ENCODE data around the gene MAN2A1. TPM values are rescaled to one million over a fixed set of nuclear protein-coding genes. Genes with fewer than 3 reads are reported as not detected.
A peak's percentile ranks its signal among the peaks of the same experiment; 100 is the strongest.

Gene MAN2A1
- total RNA-seq, 1 experiment from 2014 or later: 86.6 TPM

DNA sequence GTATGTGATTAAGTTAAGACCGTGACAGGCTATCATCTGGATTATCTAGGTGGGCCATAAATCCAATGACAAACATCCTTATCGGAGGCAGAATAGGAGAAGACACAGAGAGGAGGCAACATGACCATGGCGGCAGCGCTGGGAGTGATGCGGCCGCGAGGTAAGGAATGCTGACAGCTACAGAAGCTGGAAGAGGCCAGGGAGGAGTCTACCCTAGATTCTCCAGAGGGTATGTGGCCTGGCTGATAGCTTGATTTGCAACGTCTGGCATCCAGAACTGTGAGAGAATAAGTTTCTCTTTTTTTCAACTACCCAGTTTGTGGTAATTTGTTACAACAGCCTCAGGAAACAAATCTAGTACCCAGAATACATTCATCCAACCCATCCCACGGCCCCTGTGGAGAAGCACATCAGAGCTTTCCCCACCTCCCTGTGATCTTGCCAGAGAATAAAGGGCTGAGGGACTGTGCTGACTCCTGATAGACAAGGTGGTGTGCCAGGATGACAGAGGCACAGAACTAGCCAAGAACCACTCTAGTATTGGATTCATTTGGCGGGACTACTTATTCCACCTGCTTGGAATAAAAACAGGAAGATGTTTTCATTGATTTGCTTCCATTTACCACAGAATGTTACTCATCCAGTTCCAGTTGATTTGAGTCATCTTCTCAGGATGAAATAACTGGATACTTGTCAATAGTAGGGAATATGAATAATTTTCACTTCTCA is 187.4 kb downstream of the MAN2A1 start:
- CTCF ChIA-PET: interaction anchor here (0.6 to 1.0 kb wide), 2 partner anchors 189 to 456 kb away, joined by 3 read pairs; no protein-coding TSS in a partner anchor
- no peak overlapping the region for H3K27ac Mint-ChIP-seq
- POLR2A ChIA-PET: no interaction called here
- peak; percentile 69 for ATAC-seq
- no peak for DNase-seq (ENCODE audit: low spot score)
- H3K4me1 Mint-ChIP-seq: no peaks in the 10 kb centered on the region
- TF ChIP-seq IRF2 (CRISPR knock-in tag; IDR thresholded peaks at IDR 0.05; ENCODE audit: borderline replicate concordance, low read depth) (no peak), SOX15 (CRISPR knock-in tag; IDR thresholded peaks at IDR 0.05) (no peak)
- no peak overlapping the region for H3K4me3 Mint-ChIP-seq
- H3K27me3 Mint-ChIP-seq (ENCODE audit: low read depth): no peaks in the 10 kb centered on the region; the same call in 1 of the 2 replicates
- H3K9me3 Mint-ChIP-seq: no peaks in the 10 kb centered on the region
- H3K36me3 Mint-ChIP-seq: no peaks in the 10 kb centered on the region

DNA sequence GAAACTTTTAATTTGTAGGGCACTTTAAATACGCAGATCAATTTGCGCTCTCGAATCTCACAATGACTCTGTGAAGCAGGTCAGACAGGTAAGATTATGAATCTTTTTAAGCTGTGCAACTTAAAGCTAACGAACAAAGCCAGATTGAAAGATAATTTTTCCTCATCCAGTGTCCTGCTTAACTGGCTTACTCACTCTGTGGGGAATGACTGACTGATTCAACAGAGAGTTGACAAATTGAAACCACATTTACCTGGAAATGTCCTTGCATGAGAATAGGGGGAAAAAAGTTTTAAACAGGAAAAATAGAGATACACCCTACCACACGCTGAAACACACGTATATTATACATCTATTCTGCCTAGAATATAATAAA is 187.9 kb downstream of the MAN2A1 start:
- no peak for DNase-seq (ENCODE audit: low spot score)
- H3K4me1 Mint-ChIP-seq: no peaks in the 10 kb centered on the region
- H3K27me3 Mint-ChIP-seq (ENCODE audit: low read depth): no peaks in the 10 kb centered on the region; the same call in 1 of the 2 replicates
- H3K27ac Mint-ChIP-seq: no peak overlapping the region
- no peaks in the 10 kb centered on the region for H3K9me3 Mint-ChIP-seq
- no peaks in the 10 kb centered on the region for H3K36me3 Mint-ChIP-seq
- TF ChIP-seq, protein P1, sequence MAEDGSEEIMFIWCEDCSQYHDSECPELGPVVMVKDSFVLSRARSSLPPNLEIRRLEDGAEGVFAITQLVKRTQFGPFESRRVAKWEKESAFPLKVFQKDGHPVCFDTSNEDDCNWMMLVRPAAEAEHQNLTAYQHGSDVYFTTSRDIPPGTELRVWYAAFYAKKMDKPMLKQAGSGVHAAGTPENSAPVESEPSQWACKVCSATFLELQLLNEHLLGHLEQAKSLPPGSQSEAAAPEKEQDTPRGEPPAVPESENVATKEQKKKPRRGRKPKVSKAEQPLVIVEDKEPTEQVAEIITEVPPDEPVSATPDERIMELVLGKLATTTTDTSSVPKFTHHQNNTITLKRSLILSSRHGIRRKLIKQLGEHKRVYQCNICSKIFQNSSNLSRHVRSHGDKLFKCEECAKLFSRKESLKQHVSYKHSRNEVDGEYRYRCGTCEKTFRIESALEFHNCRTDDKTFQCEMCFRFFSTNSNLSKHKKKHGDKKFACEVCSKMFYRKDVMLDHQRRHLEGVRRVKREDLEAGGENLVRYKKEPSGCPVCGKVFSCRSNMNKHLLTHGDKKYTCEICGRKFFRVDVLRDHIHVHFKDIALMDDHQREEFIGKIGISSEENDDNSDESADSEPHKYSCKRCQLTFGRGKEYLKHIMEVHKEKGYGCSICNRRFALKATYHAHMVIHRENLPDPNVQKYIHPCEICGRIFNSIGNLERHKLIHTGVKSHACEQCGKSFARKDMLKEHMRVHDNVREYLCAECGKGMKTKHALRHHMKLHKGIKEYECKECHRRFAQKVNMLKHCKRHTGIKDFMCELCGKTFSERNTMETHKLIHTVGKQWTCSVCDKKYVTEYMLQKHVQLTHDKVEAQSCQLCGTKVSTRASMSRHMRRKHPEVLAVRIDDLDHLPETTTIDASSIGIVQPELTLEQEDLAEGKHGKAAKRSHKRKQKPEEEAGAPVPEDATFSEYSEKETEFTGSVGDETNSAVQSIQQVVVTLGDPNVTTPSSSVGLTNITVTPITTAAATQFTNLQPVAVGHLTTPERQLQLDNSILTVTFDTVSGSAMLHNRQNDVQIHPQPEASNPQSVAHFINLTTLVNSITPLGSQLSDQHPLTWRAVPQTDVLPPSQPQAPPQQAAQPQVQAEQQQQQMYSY (CRISPR knock-in tag; IDR thresholded peaks at IDR 0.05): no peak
- no peak for TF ChIP-seq JUN (CRISPR knock-in tag; IDR thresholded peaks at IDR 0.05)
- TF ChIP-seq FOXP1 (CRISPR knock-in tag; IDR thresholded peaks at IDR 0.05; ENCODE audit: borderline replicate concordance): no peak
- TF ChIP-seq, protein P2, sequence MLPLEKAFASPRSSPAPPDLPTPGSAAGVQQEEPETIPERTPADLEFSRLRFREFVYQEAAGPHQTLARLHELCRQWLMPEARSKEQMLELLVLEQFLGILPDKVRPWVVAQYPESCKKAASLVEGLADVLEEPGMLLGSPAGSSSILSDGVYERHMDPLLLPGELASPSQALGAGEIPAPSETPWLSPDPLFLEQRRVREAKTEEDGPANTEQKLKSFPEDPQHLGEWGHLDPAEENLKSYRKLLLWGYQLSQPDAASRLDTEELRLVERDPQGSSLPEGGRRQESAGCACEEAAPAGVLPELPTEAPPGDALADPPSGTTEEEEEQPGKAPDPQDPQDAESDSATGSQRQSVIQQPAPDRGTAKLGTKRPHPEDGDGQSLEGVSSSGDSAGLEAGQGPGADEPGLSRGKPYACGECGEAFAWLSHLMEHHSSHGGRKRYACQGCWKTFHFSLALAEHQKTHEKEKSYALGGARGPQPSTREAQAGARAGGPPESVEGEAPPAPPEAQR (CRISPR knock-in tag; IDR thresholded peaks at IDR 0.05): no peak
- TF ChIP-seq ESRRA (CRISPR knock-in tag; IDR thresholded peaks at IDR 0.05; ENCODE audit: borderline replicate concordance): no peak
- TF ChIP-seq, protein P3, sequence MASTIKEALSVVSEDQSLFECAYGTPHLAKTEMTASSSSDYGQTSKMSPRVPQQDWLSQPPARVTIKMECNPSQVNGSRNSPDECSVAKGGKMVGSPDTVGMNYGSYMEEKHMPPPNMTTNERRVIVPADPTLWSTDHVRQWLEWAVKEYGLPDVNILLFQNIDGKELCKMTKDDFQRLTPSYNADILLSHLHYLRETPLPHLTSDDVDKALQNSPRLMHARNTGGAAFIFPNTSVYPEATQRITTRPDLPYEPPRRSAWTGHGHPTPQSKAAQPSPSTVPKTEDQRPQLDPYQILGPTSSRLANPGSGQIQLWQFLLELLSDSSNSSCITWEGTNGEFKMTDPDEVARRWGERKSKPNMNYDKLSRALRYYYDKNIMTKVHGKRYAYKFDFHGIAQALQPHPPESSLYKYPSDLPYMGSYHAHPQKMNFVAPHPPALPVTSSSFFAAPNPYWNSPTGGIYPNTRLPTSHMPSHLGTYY (CRISPR knock-in tag; IDR thresholded peaks at IDR 0.05): no peak
- TF ChIP-seq, protein P4, sequence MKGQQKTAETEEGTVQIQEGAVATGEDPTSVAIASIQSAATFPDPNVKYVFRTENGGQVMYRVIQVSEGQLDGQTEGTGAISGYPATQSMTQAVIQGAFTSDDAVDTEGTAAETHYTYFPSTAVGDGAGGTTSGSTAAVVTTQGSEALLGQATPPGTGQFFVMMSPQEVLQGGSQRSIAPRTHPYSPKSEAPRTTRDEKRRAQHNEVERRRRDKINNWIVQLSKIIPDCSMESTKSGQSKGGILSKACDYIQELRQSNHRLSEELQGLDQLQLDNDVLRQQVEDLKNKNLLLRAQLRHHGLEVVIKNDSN (CRISPR knock-in tag; IDR thresholded peaks at IDR 0.05): no peak
- TF ChIP-seq, protein P5, sequence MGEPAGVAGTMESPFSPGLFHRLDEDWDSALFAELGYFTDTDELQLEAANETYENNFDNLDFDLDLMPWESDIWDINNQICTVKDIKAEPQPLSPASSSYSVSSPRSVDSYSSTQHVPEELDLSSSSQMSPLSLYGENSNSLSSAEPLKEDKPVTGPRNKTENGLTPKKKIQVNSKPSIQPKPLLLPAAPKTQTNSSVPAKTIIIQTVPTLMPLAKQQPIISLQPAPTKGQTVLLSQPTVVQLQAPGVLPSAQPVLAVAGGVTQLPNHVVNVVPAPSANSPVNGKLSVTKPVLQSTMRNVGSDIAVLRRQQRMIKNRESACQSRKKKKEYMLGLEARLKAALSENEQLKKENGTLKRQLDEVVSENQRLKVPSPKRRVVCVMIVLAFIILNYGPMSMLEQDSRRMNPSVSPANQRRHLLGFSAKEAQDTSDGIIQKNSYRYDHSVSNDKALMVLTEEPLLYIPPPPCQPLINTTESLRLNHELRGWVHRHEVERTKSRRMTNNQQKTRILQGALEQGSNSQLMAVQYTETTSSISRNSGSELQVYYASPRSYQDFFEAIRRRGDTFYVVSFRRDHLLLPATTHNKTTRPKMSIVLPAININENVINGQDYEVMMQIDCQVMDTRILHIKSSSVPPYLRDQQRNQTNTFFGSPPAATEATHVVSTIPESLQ (CRISPR knock-in tag; IDR thresholded peaks at IDR 0.05): no peak
- no peak for TF ChIP-seq IRF2 (CRISPR knock-in tag; IDR thresholded peaks at IDR 0.05; ENCODE audit: borderline replicate concordance, low read depth)
- TF ChIP-seq, protein P6, sequence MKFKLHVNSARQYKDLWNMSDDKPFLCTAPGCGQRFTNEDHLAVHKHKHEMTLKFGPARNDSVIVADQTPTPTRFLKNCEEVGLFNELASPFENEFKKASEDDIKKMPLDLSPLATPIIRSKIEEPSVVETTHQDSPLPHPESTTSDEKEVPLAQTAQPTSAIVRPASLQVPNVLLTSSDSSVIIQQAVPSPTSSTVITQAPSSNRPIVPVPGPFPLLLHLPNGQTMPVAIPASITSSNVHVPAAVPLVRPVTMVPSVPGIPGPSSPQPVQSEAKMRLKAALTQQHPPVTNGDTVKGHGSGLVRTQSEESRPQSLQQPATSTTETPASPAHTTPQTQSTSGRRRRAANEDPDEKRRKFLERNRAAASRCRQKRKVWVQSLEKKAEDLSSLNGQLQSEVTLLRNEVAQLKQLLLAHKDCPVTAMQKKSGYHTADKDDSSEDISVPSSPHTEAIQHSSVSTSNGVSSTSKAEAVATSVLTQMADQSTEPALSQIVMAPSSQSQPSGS (CRISPR knock-in tag; IDR thresholded peaks at IDR 0.05; ENCODE audit: borderline replicate concordance, low read depth): no peak
- TF ChIP-seq NR2C2 (CRISPR knock-in tag; IDR thresholded peaks at IDR 0.05): no peak
- TF ChIP-seq MYBL2 (CRISPR knock-in tag; IDR thresholded peaks at IDR 0.05): no peak
- no peak for TF ChIP-seq ZNF232 (CRISPR knock-in tag; IDR thresholded peaks at IDR 0.05)
- TF ChIP-seq ZNF423 (CRISPR knock-in tag; IDR thresholded peaks at IDR 0.05): no peak
- TF ChIP-seq NR1H2 (CRISPR knock-in tag; IDR thresholded peaks at IDR 0.05): no peak
- ChIA-PET POLR2A (no interaction called here), CTCF (interaction anchor here (0.6 to 1.0 kb wide), 2 partner anchors 189 to 456 kb away, joined by 3 read pairs; no protein-coding TSS in a partner anchor)
- no peak for ATAC-seq
- no peak overlapping the region for H3K4me3 Mint-ChIP-seq

Measured in WTC11 (cell line).